HCT116 (cell line): Measurements from ENCODE around the gene LPIN1. TPM values are rescaled to one million over a fixed set of nuclear protein-coding genes. Genes with fewer than 3 reads are reported as not detected.
A peak's percentile ranks its signal among the peaks of the same experiment; 100 is the strongest.
"Not testable (repeated sequence)": the region's sequence is repeated elsewhere in the genome, so short reads cannot be mapped to it uniquely, and the experiment has no call there.

Experiments used
- ATAC-seq: fragments of 200-7000 bp; cut with Tn5 transposase; 2 replicates; pipeline ENCODE4 v1.9.1; 2020; ENCODE audit warnings: mild to moderate bottlenecking, moderate library complexity
- BruUV-seq: library from RNA; stranded (reverse); fragments of 400-500 nt; replicated peaks from 2 replicates; lab custom pipeline; 2021; lab: Mats Ljungman, UMichigan
- CTCF ChIA-PET: fragments of 300-600 bp; sonication (Branson Sonifier 250); formaldehyde crosslinking; loops from one replicate; lab custom pipeline; 2021; ENCODE audit warnings: antibody characterized with exemption; lab: Charles Lee
- POLR2A ChIA-PET: fragments of 300-600, 350-600 bp; sonication (Branson Sonifier 250); formaldehyde crosslinking; loops from one replicate; lab custom pipeline; 2021; ENCODE audit warnings: antibody characterized with exemption; lab: Charles Lee
- RAD21 ChIA-PET, 2 experiments: fragments of 300-600 bp; sonication (Branson Sonifier 250); formaldehyde crosslinking; loops; one replicate each; lab custom pipeline; 2023; ENCODE audit warnings: low total read pairs in 2 of 2; ENCODE audit not compliant: uncharacterized antibody in 2 of 2, unreplicated experiment in 2 of 2, low non-redundant PET in 1 of 2; lab: Charles Lee
- DNase-seq: peaks from one replicate; pipeline ENCODE4 v3.0.0-alpha.2; 2010; ENCODE audit warnings: low read depth, low spot score
- H2AFZ ChIP-seq: fragments of 200-600 bp; shearing (Covaris generic), sonication (generic); 2 replicates; pipeline ENCODE4 v1.6.1; 2017; ENCODE audit warnings: low read depth, mixed run types, mixed read lengths, antibody characterized with exemption, low read length; ENCODE audit not compliant: poor library complexity, severe bottlenecking
- H3K27ac ChIP-seq: 2 replicates; pipeline ENCODE4 v1.5.1; 2012; ENCODE audit warnings: low read depth, low read length
- H3K27me3 ChIP-seq: fragments of 200-600 bp; sonication (generic); 2 replicates; pipeline ENCODE4 v1.6.1; 2016; ENCODE audit warnings: mixed run types, low read length, mixed read lengths; ENCODE audit not compliant: insufficient read depth
- H3K36me3 ChIP-seq, 2 experiments: fragments of 200-500 bp in 1 of 2; fragments of 200-600 bp in 1 of 2; sonication (Bioruptor generic) in 1 of 2; sonication (generic) in 1 of 2; 2 replicates each; pipeline versions ENCODE4 v1.5.1 to v1.6.1; 2014 to 2016; ENCODE audit warnings: low read length in 2 of 2, inconsistent platforms in 1 of 2, mixed read lengths in 1 of 2, mixed run types in 1 of 2; ENCODE audit not compliant: insufficient read depth in 2 of 2, control insufficient read depth in 1 of 2
- H3K4me1 ChIP-seq, 2 experiments: fragments of 200-600 bp in 1 of 2; sonication (generic) in 1 of 2; 2 replicates each; pipeline versions ENCODE4 v1.5.1 to v1.6.1; 2012 to 2017; ENCODE audit warnings: low read length in 2 of 2, inconsistent platforms in 1 of 2, mild to moderate bottlenecking in 1 of 2, mixed read lengths in 1 of 2, mixed run types in 1 of 2, moderate library complexity in 1 of 2; ENCODE audit not compliant: insufficient read depth in 2 of 2, control insufficient read depth in 1 of 2
- H3K4me2 ChIP-seq: fragments of 200-600 bp; sonication (generic); 2 replicates; pipeline ENCODE4 v1.6.1; 2017; ENCODE audit warnings: mixed run types, low read length, mixed read lengths
- H3K4me3 ChIP-seq, 2 experiments: fragments of 200-600 bp in 1 of 2; sonication (generic) in 1 of 2; replicated peaks in 1 of 2; 2 replicates each; pipeline ENCODE4 v1.5.1; 2011 to 2016; ENCODE audit warnings: low read length in 2 of 2, control low read depth in 1 of 2, low read depth in 1 of 2, mild to moderate bottlenecking in 1 of 2, mixed read lengths in 1 of 2, mixed run types in 1 of 2
- H3K79me2 ChIP-seq: fragments of 200-600 bp; sonication (generic); 2 replicates; pipeline ENCODE4 v1.6.1; 2017; ENCODE audit warnings: mild to moderate bottlenecking, mixed run types, low read length, moderate library complexity, mixed read lengths; ENCODE audit not compliant: insufficient read depth
- H3K9ac ChIP-seq: fragments of 200-600 bp; sonication (generic); 2 replicates; pipeline ENCODE4 v1.6.1; 2016; ENCODE audit warnings: low read length, mixed read lengths
- H3K9me2 ChIP-seq: fragments of 200-600 bp; sonication (generic), shearing (Covaris generic); 2 replicates; pipeline ENCODE4 v1.6.1; 2017; ENCODE audit warnings: mixed run types, mild to moderate bottlenecking, moderate library complexity; ENCODE audit not compliant: insufficient read depth
- H3K9me3 ChIP-seq, 2 experiments: fragments of 200-500 bp in 1 of 2; fragments of 200-600 bp in 1 of 2; sonication (Bioruptor generic) in 1 of 2; sonication (generic) in 1 of 2; 2 replicates each; pipeline ENCODE4 v1.6.1; 2014 to 2017; ENCODE audit warnings: low read length in 2 of 2, mixed read lengths in 2 of 2, inconsistent platforms in 1 of 2, low read depth in 1 of 2, mild to moderate bottlenecking in 1 of 2, mixed run types in 1 of 2, moderate library complexity in 1 of 2; ENCODE audit not compliant: control insufficient read depth in 1 of 2, insufficient read depth in 1 of 2
- H4K20me1 ChIP-seq: fragments of 200-600 bp; sonication (generic), shearing (Covaris generic); 2 replicates; pipeline ENCODE4 v1.6.1; 2017; ENCODE audit warnings: mixed run types, mild to moderate bottlenecking, moderate library complexity; ENCODE audit not compliant: insufficient read depth
- CEBPB ChIP-seq: IDR thresholded peaks from 2 replicates; pipeline ENCODE4 v1.6.1; 2012; ENCODE audit warnings: low read depth
- EGR1 ChIP-seq: IDR thresholded peaks from 2 replicates; pipeline ENCODE4 v1.6.1; 2012; ENCODE audit warnings: low read depth
- ELF1 ChIP-seq: IDR thresholded peaks from 2 replicates; pipeline ENCODE4 v1.6.1; 2012; ENCODE audit warnings: low read depth, borderline replicate concordance
- EZH2phosphoT487 ChIP-seq: fragments of 200-600 bp; IDR thresholded peaks from 2 replicates; pipeline ENCODE4 v1.6.1; 2018; ENCODE audit warnings: antibody characterized with exemption, borderline replicate concordance
- JUND ChIP-seq: IDR thresholded peaks from 2 replicates; pipeline ENCODE4 v1.6.1; 2012
- SIN3A ChIP-seq: IDR thresholded peaks from 2 replicates; pipeline ENCODE4 v1.6.1; 2012; ENCODE audit warnings: low read depth
- SP1 ChIP-seq: IDR thresholded peaks from 2 replicates; pipeline ENCODE4 v1.6.1; 2012; ENCODE audit warnings: low read depth
- TCF7L2 ChIP-seq: IDR thresholded peaks from 2 replicates; pipeline ENCODE4 v1.7.0; 2011; ENCODE audit warnings: borderline replicate concordance, inconsistent platforms; ENCODE audit not compliant: insufficient read depth, insufficient read length; ENCODE audit errors: extremely low read depth
- YY1 ChIP-seq: IDR thresholded peaks from 2 replicates; pipeline ENCODE4 v1.6.1; 2011; ENCODE audit warnings: low read length, low read depth, moderate library complexity, mild to moderate bottlenecking; ENCODE audit not compliant: insufficient replicate concordance; ENCODE audit errors: extremely low read depth
- intact Hi-C: fragments of 100-400 bp; cut with micrococcal nuclease; formaldehyde crosslinking; loops from 2 replicates; pipeline ENCODE4 v1.10.0; 2022
- total RNA-seq: library from RNA; stranded (reverse); gene quantifications from one replicate; pipeline ENCODE4 v1.2.1, GENCODE V29; 2021; ENCODE audit not compliant: unreplicated experiment
- TF ChIP-seq, protein P1 (sequence below): IDR thresholded peaks from 2 replicates; pipeline ENCODE4 v1.6.1; 2012; ENCODE audit warnings: low read depth
- TF ChIP-seq, protein P2 (sequence below): IDR thresholded peaks from 2 replicates; pipeline ENCODE4 v1.6.1; 2012
- TF ChIP-seq, protein P3 (sequence below): IDR thresholded peaks from 2 replicates; pipeline ENCODE4 v1.6.1; 2012

Gene LPIN1
- total RNA-seq, 1 experiment from 2014 or later = 16.7 TPM

DNA sequence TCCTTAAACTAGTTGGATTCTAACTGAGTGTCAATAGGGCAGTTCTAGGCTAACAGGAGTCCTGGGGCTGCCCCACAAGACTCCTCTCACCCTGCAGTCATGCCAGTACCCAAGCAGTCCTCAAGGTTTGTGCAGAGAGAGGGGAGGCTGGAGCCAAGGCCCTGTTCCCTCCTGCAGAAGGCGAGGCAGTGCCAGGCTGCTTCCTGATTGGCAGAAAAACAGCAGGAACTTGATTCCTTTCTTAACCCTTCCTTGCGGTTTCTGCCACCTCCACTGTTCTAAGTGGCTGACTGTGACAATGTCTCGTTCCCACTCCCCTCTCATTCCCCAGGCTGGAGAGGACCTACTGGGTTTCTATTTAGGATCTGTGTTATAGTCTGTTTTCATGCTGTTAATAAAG, 75.3 kb downstream of the LPIN1 start (continued):
- TF ChIP-seq, protein P1, sequence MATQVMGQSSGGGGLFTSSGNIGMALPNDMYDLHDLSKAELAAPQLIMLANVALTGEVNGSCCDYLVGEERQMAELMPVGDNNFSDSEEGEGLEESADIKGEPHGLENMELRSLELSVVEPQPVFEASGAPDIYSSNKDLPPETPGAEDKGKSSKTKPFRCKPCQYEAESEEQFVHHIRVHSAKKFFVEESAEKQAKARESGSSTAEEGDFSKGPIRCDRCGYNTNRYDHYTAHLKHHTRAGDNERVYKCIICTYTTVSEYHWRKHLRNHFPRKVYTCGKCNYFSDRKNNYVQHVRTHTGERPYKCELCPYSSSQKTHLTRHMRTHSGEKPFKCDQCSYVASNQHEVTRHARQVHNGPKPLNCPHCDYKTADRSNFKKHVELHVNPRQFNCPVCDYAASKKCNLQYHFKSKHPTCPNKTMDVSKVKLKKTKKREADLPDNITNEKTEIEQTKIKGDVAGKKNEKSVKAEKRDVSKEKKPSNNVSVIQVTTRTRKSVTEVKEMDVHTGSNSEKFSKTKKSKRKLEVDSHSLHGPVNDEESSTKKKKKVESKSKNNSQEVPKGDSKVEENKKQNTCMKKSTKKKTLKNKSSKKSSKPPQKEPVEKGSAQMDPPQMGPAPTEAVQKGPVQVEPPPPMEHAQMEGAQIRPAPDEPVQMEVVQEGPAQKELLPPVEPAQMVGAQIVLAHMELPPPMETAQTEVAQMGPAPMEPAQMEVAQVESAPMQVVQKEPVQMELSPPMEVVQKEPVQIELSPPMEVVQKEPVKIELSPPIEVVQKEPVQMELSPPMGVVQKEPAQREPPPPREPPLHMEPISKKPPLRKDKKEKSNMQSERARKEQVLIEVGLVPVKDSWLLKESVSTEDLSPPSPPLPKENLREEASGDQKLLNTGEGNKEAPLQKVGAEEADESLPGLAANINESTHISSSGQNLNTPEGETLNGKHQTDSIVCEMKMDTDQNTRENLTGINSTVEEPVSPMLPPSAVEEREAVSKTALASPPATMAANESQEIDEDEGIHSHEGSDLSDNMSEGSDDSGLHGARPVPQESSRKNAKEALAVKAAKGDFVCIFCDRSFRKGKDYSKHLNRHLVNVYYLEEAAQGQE = no peak
- TF ChIP-seq CEBPB = no peak

DNA sequence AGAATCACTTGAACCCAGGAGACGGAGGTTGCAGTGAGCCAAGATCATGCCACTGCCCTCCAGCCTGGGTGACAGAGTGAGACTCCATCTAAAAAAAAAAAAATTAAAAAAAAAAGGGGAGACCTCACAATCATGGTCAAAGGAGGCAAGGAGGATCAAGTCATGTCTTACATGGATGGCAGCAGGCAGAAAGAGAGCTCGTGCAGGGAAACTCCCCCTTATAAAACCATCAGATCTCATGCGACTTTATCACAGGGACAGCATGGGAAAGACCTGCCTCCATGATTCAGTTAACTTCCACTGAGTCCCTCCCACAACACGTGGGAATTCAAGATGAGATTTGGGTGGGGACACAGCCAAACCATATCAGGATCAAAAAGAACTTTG, 75.9 kb downstream of the LPIN1 start:
- H3K9ac ChIP-seq, BruUV-seq, H3K79me2 ChIP-seq, H3K9me3 ChIP-seq, RAD21 ChIA-PET, H3K4me2 ChIP-seq, H3K27ac ChIP-seq, intact Hi-C loops, DNase-seq, H3K27me3 ChIP-seq, H3K4me3 ChIP-seq, CTCF ChIA-PET, H3K36me3 ChIP-seq, H3K9me2 ChIP-seq, ATAC-seq, H3K4me1 ChIP-seq, H2AFZ ChIP-seq, H4K20me1 ChIP-seq, POLR2A ChIA-PET: not testable (repeated sequence)

DNA sequence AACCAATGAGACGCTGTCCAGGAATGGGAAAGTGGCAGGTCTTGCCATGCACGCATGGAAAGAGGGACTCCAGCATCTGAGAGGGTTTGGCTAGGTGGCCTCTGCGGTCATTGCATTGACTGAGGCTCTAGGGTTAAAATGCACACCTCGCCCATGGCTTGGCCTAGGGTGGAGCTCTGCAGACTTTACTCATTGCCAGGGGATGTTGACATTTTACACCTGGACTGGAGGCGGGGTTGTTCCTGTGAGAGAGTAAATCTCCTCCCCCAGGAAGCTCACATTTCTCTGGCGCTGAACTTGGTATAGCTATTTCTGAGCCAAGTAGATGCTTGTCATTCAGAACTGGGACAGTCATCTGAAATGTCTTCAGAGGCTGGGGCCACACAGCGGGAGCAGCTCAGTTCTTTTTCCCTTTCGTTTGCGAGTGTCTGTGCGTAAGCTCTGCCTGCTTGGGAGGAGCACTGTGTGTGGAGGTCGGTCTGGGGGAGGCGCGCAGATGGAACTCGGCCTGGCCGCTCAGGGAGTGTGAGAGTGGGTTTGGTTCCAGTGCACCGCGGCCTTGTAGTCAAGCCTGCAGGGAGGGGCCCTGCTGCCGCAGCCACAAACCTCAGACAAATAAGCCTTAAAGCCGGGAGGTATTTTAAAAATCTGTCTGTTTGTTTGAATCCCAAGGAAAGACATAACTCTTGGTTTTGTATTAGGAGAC, 76.5 kb downstream of the LPIN1 start:
- ChIA-PET CTCF (no interaction called here), POLR2A (no interaction called here), RAD21 (no interaction called here)
- Histone ChIP-seq H3K36me3 (peaks cover 0 to 6% of the 10 kb centered on the region in 2 experiments; a peak in 2 of 4 replicates), H4K20me1 (no peaks in the 10 kb centered on the region), H3K4me3 (no peak overlapping the region), H3K4me2 (no peak overlapping the region), H3K9ac (no peak overlapping the region), H3K27me3 (no peaks in the 10 kb centered on the region), H3K9me3 (no peaks in the 10 kb centered on the region), H2AFZ (no peak overlapping the region), H3K9me2 (no peaks in the 10 kb centered on the region), H3K79me2 (no peaks in the 10 kb centered on the region), H3K4me1 (peaks cover 1 to 6% of the 10 kb centered on the region in 2 experiments; a peak in 3 of 4 replicates), H3K27ac (no peak overlapping the region)
- BruUV-seq = no TSS peak
- DNase-seq (no peak), ATAC-seq (peak; percentile 40)
- intact Hi-C loops = no loop called here
- TF ChIP-seq, protein P2, sequence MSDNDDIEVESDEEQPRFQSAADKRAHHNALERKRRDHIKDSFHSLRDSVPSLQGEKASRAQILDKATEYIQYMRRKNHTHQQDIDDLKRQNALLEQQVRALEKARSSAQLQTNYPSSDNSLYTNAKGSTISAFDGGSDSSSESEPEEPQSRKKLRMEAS = no peak
- TF ChIP-seq SP1 (no peak), EGR1 (no peak), ELF1 (no peak), YY1 (no peak), JUND (no peak), TCF7L2 (no peak), EZH2phosphoT487 (no peak), SIN3A (no peak)
- TF ChIP-seq, protein P3, sequence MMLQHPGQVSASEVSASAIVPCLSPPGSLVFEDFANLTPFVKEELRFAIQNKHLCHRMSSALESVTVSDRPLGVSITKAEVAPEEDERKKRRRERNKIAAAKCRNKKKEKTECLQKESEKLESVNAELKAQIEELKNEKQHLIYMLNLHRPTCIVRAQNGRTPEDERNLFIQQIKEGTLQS = no peak
